Hepatic stellate cell (primary cell): Measurements from ENCODE around the gene SNRNP35.
A peak's percentile ranks its signal among the peaks of the same experiment; 100 is the strongest.
"Not testable (repeated sequence)": the region's sequence is repeated elsewhere in the genome, so short reads cannot be mapped to it uniquely, and the experiment has no call there.

ENCODE experiments used
- DNase-seq: peaks from one replicate; pipeline ENCODE4 v3.0.0; 2011; ENCODE audit warnings: low spot score

SNRNP35 gene

DNA sequence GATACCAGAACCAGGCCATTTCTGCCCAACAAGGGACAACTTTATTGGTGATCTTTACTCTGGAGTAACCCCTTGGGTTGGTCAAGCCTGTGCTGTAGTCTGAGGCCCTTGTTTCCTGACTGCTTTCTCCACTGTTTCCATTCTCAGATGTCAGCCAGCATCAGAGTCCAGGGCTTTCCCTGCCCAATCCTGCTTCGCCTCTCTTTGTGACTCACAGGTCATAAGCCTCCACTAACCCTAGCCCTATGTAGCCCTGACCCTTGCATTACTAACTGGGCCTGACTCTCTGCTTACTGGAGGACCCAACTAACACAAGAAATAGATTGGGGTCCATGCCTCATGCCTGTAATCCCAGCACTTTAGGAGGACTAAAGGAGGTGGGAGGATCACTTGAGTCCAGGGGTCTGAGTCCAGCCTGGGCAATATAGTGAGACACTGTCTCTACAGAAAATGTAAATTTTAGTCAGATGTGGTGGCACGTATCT lies 8.6 kb upstream of the SNRNP35 start:
- no peak for DNase-seq

GRCh38 chr12:123449856-123450255 lies 8.1 kb upstream of the SNRNP35 start:
- DNase-seq, result no peak

- no peak for DNase-seq
These were observed 7.3 kb upstream of the SNRNP35 start for GRCh38 chr12:123450636-123451035.

GRCh38 chr12:123452276-123452550 lies 5.7 kb upstream of the SNRNP35 start:
- not testable (repeated sequence) for DNase-seq

- DNase-seq, result no peak
These were observed 4.8 kb upstream of the SNRNP35 start for GRCh38 chr12:123453165-123453564.

- not testable (repeated sequence) for DNase-seq
These were observed 5.2 kb downstream of the SNRNP35 start for GRCh38 chr12:123463174-123463573.

DNA sequence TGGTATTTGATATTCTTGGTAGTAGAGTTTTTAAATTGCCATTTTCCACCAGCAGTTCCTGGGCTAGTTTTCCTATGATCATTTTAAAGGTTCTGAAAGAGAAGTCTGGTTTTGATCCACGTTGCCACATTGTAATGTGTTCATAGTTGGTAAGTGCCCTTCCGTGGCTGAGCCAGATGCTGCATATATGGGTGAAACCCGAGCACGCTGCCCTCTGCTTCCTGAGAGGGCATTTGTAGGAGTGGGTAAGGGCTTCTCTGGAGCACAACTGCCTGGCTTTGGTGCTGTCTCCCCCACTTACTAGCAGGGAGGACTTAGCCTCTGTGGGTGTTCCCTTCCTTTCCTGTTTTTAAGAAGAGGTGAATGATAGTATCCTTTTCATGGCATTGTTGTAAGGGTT lies 7.1 kb downstream of the SNRNP35 start:
- DNase-seq, result no peak

GRCh38 chr12:123468786-123469185 lies 10.8 kb downstream of the SNRNP35 start:
- no peak for DNase-seq

DNA sequence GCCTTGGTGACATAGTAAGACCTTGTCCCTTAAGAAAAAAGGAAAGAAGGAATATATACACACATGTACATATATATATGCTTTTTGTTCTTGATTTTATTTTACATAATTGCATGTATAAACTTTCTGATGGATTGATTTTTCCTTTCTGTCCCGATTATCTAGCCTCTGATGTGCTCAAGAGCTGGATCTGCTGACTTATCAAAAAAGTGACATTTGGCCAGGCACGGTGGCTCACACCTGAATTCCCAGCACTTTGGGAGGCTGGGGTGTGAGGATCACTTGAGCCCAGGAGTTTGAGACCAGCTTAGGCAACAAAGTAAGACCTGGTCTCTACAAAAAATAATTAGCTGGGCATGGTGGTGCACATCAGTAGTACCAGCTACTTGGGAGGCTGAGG lies 12.0 kb downstream of the SNRNP35 start:
- no peak for DNase-seq

DNA sequence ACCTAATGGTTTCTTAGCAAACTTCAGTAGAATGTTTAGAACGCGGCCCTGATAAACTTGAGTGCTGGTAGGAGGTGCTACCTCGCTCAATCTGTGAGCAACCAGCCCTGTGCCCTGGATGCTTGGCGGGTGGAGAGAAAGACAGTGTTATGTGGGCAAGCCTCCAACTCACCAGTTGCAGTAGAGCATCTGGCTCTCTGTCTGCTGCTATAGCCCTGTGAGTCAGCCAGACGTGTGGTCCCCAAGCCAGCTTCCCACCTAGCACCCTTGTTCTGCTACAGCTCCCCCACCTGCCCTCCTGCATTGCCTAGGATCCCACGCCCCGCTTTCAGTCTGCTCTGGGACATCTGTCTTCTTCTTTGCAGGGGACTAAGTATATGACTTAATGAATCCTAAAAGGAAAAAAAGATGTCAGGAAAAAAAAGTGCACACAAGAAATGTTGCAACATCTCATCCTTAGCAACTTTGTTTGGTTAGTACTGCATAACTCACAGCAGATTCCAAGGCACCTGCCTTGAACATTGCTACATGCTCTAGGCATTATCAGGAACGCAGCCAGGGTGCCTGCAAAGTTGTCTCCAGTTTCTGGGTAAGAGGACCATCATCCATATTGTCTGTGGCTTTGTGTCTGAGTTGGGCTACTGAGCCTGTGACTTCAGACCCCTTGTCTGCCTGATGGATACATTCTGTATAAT lies 13.6 kb downstream of the SNRNP35 start:
- peak; percentile 53 for DNase-seq

DNA sequence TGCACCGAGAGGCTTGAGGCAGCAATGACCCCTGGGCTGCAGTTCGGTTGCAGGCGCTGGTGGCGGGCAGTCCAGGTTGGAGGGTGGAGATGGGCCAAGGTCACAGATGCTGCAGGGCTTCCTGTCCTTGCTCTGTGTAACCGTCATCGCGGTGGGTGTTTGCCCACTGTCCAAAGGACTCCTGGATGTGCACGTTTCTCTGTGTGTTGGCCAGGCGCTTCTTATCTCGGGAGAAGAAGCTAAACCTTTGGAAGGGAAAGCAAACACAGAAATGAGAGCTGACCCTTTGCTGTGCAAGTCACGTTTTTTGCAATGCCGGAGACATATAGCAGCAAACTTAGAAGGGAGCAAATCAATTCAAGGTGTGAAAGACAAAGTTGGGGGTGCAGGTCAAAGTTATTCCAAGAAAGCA lies 14.5 kb downstream of the SNRNP35 start:
- DNase-seq, result no peak

DNA sequence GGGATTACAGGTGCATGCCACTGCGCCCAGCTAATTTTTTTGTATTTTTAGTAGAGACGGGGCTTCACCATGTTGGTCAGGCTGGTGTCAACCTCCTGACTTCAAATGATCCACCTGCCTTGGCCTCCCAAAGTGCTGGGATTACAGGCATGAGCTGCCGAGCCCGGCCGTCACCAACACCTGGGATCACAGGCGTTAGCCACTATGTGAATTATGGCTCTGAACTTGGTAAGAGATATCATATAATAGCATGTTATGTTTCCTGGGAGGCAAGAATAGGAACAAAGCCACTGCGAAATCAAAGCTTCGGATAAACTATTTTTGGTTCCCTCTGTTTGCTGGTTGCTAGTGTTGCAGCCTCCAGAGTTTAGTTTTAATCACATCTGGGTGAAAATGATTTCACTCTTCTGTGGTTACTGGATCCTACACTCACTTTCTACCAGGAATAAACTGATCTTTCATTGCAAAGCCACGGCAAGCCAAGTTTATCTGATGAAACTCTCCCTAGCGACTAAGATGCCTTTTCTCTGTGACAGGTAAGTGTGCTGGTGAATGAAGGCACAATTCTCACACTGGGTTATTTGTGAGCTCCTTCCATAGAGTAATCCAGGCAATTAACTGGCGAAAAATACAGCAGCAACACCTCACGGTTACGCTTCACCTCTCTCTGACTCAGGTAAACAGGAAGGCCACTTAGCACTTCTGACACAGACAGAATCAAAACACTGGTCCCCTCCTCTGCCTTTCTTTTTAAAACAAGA lies 16.7 kb downstream of the SNRNP35 start:
- no peak for DNase-seq

DNA sequence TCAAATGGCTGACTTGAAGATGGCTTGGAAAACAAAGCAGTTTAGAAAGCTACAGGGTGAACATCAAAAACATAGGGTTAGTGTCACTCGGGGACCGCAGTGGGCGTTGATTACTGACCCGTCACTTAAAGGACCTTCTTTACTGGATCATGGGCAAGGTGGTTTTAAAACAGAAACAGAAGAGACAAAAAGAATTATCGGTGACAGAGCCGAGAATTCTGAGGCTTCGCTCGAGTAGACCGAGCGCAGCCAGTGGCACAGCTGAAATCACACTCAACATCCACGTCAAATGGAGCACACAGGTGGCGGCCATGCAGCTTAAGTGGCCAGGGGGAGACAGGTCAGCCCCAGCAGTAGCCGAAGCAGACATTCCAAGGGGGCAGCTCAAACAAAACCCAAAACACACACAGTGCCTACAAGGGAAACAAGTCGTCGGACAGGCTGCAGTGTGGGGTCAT lies 17.3 kb downstream of the SNRNP35 start:
- no peak for DNase-seq

- DNase-seq, result no peak
These were observed 20.1 kb downstream of the SNRNP35 start for GRCh38 chr12:123478069-123478468.

- peak; percentile 86 for DNase-seq
These were observed 20.8 kb downstream of the SNRNP35 start for GRCh38 chr12:123478762-123479161.

DNA sequence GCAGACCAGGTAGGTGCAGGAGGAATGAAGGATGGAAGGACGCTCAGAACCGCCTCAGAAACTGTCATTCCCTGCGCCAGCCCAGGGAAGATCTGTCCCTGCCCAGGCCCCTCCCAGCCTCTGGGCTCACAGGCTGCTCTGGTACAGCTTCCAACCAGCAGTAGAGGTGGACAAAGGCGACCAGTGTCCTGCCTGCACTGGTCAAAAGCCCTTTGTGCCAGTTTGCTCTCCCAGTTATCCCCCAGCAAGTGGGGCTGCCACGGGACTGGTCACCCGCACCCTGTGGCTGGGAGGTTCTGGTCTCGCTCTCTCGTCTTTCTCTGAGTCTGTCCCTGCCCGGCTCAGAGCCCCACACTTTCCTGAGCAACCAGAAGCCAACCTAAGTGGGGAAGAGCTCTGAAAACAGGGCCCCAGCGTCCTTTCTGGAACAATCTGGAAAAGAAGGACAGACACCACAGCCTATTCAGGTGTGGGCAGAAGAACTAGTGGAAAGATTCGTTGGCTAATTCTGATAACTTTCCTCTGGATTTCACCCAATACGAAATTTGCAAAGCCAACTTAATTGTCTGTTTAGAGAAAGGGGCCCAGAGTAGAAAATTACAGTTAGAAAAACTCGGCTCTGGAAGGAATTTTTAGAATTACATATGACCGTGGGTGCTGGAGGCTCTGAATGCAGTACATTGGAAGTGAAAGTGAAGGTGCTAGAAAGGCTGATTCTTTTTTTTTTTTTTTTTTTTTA lies 21.7 kb downstream of the SNRNP35 start:
- DNase-seq, result no peak

- DNase-seq, result not testable (repeated sequence)
These were observed 23.3 kb downstream of the SNRNP35 start for GRCh38 chr12:123481251-123481650.

GRCh38 chr12:123482876-123483275 lies 24.9 kb downstream of the SNRNP35 start:
- no peak for DNase-seq

- no peak for DNase-seq
These were observed 25.8 kb downstream of the SNRNP35 start for GRCh38 chr12:123483602-123484248.

GRCh38 chr12:123485756-123486155 lies 27.8 kb downstream of the SNRNP35 start:
- no peak for DNase-seq

- DNase-seq, result no peak
These were observed 29.5 kb downstream of the SNRNP35 start for GRCh38 chr12:123487428-123487827.

- no peak for DNase-seq
These were observed 30.7 kb downstream of the SNRNP35 start for GRCh38 chr12:123488539-123489230.
